Measurements from ENCODE around the gene KLHL30.
"Not testable (repeated sequence)": the region's sequence is repeated elsewhere in the genome, so short reads cannot be mapped to it uniquely, and the experiment has no call there.

KLHL30 gene

DNA sequence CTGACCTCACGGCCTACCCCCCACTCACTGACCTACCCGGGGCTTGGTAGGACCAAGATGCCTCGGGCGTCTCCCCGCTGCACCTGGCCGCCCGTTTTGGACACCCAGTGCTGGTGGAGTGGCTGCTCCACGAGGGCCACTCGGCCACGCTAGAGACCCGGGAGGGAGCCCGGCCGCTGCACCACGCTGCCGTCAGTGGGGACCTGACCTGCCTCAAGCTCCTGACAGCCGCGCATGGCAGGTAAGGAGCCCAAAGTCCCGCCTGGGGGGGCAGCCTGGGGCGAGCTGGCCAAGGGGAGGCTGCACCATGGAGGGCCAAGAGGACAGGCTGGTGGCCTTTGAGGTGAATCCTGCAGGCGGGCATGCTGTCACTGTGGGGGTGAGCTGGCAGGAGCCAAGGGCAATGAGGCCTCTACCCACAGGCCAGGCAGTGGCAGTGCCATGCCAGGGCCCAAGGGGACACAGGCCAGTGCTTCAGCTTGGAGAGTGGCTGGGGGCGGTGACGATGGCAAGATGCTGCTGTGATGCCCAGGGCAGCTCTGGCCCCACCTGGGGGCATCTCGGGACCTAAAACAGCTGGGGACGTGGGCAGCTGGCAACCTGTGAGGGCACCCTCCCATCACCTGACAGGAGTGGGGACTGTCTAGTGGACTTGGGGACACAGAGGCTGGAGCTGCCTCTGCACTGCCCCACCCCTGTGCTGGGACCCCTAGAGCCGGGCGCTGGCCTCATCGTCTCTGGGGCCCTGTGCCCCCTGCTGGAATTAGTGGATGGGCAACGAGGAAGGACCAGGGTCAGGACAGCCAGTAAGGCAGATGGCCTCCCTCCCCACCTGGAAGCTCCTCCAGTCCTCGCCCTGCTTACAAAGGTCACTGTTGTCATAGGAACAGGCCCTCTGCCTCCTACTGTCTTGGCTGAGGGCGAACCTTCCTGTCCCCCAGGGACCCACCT lies 36.3 kb upstream of the KLHL30 start:
- no peak for DNase-seq

GRCh38 chr2:238102865-238103264 lies 35.6 kb upstream of the KLHL30 start:
- no peak for DNase-seq

GRCh38 chr2:238103465-238104225 lies 34.8 kb upstream of the KLHL30 start:
- no peak for DNase-seq

DNA sequence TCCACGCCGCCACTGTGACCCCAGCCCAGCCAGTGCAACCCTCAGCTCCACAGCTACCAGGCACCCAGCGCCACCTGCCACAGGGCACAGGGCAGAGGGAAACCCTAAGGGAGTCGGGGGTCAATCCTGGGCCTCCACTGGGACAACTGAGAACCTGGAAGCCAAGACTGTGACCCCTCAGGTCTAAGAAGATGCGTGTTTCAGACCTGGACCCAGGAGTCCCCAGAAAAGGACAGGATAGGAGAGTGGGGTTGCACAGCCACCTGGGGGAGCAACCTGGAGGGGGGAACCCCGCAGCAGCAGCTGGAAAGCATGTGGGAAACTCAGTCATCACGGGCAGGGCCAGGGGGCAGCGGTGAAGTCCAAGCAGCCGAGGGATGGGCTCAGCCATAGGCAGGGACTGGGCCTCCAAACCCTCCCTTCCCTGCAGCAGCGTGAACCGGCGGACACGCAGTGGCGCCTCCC lies 34.2 kb upstream of the KLHL30 start:
- no peak for DNase-seq

DNA sequence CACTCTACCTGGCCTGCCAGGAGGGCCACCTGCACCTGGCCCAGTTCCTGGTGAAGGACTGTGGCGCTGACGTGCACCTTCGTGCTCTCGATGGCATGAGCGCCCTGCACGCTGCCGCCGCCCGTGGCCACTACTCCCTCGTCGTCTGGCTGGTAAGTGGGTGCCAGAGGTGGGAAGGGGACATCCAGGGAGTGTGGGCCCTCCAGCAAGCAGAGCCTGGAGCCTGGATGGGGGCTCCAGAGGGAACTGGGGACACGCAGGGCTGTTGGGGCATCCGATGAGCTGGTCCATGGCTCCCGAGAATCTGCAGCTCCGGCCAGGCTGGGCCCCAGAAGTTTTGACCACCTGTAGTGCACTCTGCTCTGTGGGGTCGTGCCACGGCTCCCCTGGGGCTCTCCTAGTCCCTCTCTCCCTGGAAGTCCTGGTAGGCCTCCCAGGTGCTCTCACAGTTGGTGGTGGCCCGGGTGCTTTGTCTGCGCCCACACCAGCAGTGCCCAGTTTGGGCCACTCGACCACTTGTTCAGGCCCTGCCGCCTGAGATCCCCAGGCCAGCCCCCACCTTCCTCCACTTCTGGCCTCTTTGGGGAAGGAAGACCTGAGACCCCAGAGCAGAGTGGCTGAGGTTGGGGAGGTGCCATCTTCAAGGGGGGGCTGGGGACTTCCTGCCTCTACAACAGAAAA lies 33.6 kb upstream of the KLHL30 start:
- DNase-seq = no peak

GRCh38 chr2:238105506-238106338 lies 32.7 kb upstream of the KLHL30 start:
- no peak for DNase-seq

GRCh38 chr2:238106339-238106697 lies 32.1 kb upstream of the KLHL30 start:
- DNase-seq = no peak

- no peak for DNase-seq
These were observed 31.6 kb upstream of the KLHL30 start for GRCh38 chr2:238106698-238107524.

DNA sequence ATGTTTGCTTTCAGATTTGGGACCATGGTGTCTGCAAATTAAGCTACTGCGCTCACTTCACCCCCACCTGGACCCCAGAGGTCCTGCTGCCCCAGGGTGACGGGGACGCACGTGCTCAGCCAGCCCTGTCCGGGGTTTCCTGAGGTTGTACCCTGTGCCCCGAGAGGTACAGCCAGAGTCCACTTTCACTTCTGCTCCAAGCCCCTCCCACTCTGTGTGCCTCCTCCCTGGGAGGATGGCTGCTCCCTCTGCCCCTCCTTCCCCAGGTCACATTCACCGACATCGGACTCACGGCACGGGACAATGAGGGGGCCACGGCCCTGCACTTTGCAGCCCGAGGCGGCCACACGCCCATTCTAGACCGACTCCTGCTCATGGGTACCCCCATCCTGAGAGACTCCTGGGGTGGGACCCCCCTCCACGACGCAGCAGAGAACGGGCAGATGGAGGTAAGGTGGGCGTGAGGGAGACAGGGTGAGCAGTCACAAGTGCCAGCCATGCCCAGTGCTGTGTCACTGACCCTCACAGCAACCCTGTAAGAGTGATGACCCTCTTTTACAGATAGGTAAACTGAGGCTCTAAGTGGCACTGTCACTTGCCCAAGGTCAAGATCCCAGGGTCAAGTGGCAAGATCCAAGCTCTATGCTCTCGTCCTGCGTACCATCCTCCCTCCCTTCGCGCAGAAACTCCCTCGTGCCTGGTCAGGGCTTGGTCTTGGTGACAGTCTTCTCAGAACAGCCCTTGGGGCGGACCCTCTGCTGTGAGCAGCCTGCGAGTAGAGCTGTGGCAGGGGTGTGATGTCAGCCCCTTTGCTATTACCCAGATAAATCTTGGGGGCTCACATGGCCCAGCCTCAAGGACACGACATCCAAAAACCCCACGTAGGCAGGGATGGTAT lies 30.7 kb upstream of the KLHL30 start:
- no peak for DNase-seq

- DNase-seq = no peak
These were observed 29.9 kb upstream of the KLHL30 start for GRCh38 chr2:238108423-238109183.

- no peak for DNase-seq
These were observed 24.9 kb upstream of the KLHL30 start for GRCh38 chr2:238113611-238114010.

DNA sequence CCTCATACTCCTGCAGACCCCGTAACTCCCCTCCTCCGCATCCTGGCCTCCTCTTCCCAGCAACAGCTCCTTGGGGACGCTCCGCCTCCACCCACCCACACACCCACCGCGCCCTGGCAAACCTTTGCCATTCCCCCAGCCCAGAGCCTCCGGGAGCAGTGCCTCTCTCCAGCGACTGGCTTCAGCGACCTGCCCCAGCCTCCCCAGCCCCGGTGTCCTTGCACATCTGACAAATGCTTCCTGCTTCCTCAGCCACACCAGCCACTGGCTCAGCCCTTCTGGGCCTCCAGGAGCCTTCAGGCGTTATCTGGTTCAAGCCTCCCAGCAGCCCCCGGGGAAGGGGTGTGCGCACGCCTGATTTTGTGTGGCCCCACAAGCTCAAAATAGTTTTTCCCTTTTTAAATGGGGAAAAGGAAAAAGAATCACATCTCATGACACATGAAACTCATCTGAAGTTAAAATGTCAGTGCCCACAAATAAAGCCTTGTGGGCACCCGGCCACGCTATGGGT lies 24.1 kb upstream of the KLHL30 start:
- DNase-seq = no peak

GRCh38 chr2:238114851-238115660 lies 23.4 kb upstream of the KLHL30 start:
- DNase-seq = no peak

GRCh38 chr2:238115709-238116108 lies 22.8 kb upstream of the KLHL30 start:
- DNase-seq = not testable (repeated sequence)

- DNase-seq = no peak
These were observed 21.9 kb upstream of the KLHL30 start for GRCh38 chr2:238116298-238117198.

GRCh38 chr2:238117199-238118154 lies 21.0 kb upstream of the KLHL30 start:
- no peak for DNase-seq
